Measurements from ENCODE around the gene MAVS. TPM values are rescaled to one million over a fixed set of nuclear protein-coding genes. Genes with fewer than 3 reads are reported as not detected.

Gene MAVS
- total and polyA plus RNA-seq, 10 donors: 4.1 to 45.0 (median 35.3) TPM

DNA sequence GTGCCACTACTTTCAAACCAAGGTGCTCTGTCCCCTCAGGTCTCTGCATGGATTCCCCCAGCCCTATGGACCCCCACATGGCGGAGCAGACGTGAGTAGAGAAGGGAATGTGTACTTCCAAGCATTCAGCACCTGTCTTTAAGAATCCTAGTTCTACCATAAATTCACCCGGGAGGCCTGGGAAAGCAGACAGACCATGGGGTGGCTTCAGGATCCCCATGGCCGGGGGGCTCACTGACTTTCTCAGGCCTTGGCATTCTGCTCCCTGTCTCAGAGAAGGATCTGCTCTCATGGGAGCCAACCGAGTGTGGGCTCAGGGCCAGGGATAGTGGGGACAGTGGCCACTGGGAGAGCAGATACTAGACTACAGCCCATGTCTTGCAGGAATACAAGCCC lies 48.3 kb upstream of the MAVS start:
- peaks cover 0 to 51% (median 31%) of the 10 kb centered on the region in 6 donors for H3K36me3 ChIP-seq

DNA sequence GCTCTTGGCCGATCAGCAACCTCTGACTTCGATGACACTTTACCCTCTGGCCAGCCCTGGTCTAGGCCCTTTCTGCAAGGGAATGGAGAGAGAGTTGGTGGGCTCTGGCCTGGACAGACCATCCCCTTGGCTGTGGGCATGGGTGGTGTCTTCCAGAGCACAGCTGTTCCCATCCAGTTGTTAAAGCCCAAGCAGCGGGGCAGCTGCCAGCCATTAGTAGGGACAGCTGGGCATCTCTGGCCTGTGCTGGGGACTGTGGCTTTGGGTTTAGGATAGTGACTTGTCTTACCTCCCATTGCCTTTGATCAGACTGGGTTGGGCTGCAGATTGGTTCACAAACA lies 47.8 kb upstream of the MAVS start:
- Histone ChIP-seq H3K27me3 (replicated peaks in 1 of 7) (no peaks in the 10 kb centered on the region), H3K36me3 (peaks cover 0 to 56% (median 36%) of the 10 kb centered on the region in 6 donors), H3K27ac (peak overlapping the region; percentile 51 to 99 (median 96)), H3K4me1 (peaks cover 36 to 95% (median 84%) of the 10 kb centered on the region in 6 donors), H3K4me3 (peak overlapping the region in 2 of 8 donors; percentile 59 to 87), H3K9me3 (no peaks in the 10 kb centered on the region)
- TF ChIP-seq POLR2A (IDR thresholded peaks at IDR 0.05): no peak
- TF ChIP-seq, protein P1, sequence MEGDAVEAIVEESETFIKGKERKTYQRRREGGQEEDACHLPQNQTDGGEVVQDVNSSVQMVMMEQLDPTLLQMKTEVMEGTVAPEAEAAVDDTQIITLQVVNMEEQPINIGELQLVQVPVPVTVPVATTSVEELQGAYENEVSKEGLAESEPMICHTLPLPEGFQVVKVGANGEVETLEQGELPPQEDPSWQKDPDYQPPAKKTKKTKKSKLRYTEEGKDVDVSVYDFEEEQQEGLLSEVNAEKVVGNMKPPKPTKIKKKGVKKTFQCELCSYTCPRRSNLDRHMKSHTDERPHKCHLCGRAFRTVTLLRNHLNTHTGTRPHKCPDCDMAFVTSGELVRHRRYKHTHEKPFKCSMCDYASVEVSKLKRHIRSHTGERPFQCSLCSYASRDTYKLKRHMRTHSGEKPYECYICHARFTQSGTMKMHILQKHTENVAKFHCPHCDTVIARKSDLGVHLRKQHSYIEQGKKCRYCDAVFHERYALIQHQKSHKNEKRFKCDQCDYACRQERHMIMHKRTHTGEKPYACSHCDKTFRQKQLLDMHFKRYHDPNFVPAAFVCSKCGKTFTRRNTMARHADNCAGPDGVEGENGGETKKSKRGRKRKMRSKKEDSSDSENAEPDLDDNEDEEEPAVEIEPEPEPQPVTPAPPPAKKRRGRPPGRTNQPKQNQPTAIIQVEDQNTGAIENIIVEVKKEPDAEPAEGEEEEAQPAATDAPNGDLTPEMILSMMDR (IDR thresholded peaks at IDR 0.05 in 8 of 11, conservative IDR thresholded peaks at IDR 0.05 in 3 of 11): no peak
- DNase-seq: no peak
- intact Hi-C loops (cut with DNase I; ENCODE audit: low total_unique reads): loop anchor here (10.0 kb wide), 1 partner anchor 56 kb away; no protein-coding TSS in a partner anchor
- whole genome bisulfite sequencing, 5 donors: 80 to 94% (median 90%) methylated on average over 3 of the region's 3 CpGs

More for the DNA sequence above, 48.3 kb upstream of the MAVS start:
- DNase-seq: peak; percentile 62
- WGBS, 5 donors: 60 to 91% (median 84%) methylated on average over 5 of the region's 5 CpGs
- Histone ChIP-seq H3K27ac (peak overlapping the region; percentile 51 to 99 (median 96)), H3K4me1 (peaks cover 36 to 90% (median 82%) of the 10 kb centered on the region in 6 donors), H3K4me3 (peak overlapping the region in 4 of 8 donors; percentile 59 to 87 (median 62)), H3K9me3 (no peaks in the 10 kb centered on the region), H3K27me3 (replicated peaks in 1 of 7) (no peaks in the 10 kb centered on the region)
- intact Hi-C loops (cut with DNase I; ENCODE audit: low total_unique reads): loop anchor here (10.0 kb wide), 1 partner anchor 56 kb away; no protein-coding TSS in a partner anchor
- TF ChIP-seq, protein P1 (IDR thresholded peaks at IDR 0.05 in 8 of 11, conservative IDR thresholded peaks at IDR 0.05 in 3 of 11): no peak
- TF ChIP-seq POLR2A (IDR thresholded peaks at IDR 0.05): no peak
- no peak for TF ChIP-seq POLR2AphosphoS5 (IDR thresholded peaks at IDR 0.05)

DNA sequence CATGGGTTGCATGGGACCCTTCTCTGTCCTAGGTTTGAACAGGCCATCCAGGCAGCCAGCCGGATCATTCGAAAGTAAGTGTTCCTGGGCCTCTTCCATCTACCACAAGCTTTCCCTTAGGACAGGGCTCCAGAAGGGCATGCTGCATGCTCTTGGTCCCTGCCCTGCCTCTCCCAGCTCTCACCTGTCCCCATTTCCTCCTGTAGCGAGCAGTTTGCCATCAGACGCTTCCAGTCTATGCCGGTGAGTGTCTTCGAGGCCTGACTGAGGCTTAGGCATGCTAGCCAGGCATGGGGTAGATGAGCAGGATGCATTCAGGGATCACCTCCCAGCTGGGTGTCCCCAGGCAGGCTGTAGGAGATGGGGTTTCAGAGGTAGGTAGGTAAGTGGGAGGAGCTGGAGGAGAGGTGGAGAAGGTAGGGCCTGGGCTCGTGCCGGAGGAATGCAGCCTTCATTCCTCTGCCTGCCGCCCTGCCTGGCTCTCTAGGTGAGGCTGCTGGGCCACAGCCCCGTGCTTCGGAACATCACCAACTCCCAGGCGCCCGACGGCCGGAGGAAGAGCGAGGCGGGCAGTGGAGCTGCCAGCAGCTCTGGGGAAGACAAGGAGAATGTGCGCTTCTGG lies 46.3 kb upstream of the MAVS start:
- no peaks in the 10 kb centered on the region for H3K27me3 ChIP-seq (replicated peaks in 1 of 7)
- intact Hi-C loops (cut with DNase I; ENCODE audit: low total_unique reads): no loop called here
- 93 to 96% (median 95%) methylated on average over 17 to 18 of the region's 18 CpGs for WGBS, 5 donors
- peak overlapping the region in 6 of 8 donors; percentile 55 to 99 (median 96) for H3K27ac ChIP-seq
- no peaks in the 10 kb centered on the region for H3K9me3 ChIP-seq
- TF ChIP-seq POLR2A (IDR thresholded peaks at IDR 0.05) (no peak), POLR2AphosphoS5 (IDR thresholded peaks at IDR 0.05) (peak in 1 of 3 donors; percentile 34)
- TF ChIP-seq, protein P1 (IDR thresholded peaks at IDR 0.05 in 8 of 11, conservative IDR thresholded peaks at IDR 0.05 in 3 of 11): no peak
- no peak overlapping the region for H3K4me3 ChIP-seq
- DNase-seq: no peak
- peaks cover 0 to 71% (median 48%) of the 10 kb centered on the region in 6 donors for H3K36me3 ChIP-seq
- peaks cover 36 to 99% (median 79%) of the 10 kb centered on the region in 6 donors for H3K4me1 ChIP-seq

DNA sequence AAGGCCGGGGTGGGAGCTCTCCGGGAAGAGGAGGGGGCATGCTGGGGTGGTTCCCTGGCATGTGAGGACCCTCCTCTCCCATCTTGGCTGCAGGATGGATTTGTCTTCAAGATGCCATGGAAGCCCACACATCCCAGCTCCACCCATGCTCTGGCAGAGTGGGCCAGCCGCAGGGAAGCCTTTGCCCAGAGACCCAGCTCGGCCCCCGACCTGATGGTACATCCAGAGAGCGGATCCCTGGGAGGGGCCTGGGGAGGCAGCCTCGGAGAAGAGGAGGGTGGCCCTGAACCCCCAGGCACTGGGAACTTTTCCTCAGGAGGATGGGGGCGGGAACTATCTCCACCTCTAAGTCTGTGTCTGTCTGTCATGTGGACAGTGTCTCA lies 45.8 kb upstream of the MAVS start:
- DNase-seq: peak; percentile 75
- Histone ChIP-seq H3K4me1 (peaks cover 36 to 99% (median 79%) of the 10 kb centered on the region in 6 donors), H3K27ac (peak overlapping the region in 6 of 8 donors; percentile 31 to 99 (median 96)), H3K27me3 (replicated peaks in 1 of 7) (no peaks in the 10 kb centered on the region), H3K9me3 (no peaks in the 10 kb centered on the region), H3K36me3 (peaks cover 0 to 76% (median 53%) of the 10 kb centered on the region in 6 donors), H3K4me3 (no peak overlapping the region)
- intact Hi-C loops (cut with DNase I; ENCODE audit: low total_unique reads): no loop called here
- TF ChIP-seq, protein P1 (IDR thresholded peaks at IDR 0.05 in 8 of 11, conservative IDR thresholded peaks at IDR 0.05 in 3 of 11): no peak
- no peak for TF ChIP-seq POLR2AphosphoS5 (IDR thresholded peaks at IDR 0.05)
- TF ChIP-seq POLR2A (IDR thresholded peaks at IDR 0.05): no peak
- WGBS, 5 donors: 87 to 100% (median 95%) methylated on average over 2 to 8 of the region's 8 CpGs
